GM21423 (cell line): ENCODE results near the gene FOXE1.

Experiments
- ATAC-seq: cut with Tn5 transposase; IDR thresholded peaks from one replicate; pipeline ENCODE4 v1.9.1; 2021; ENCODE audit warnings: mild to moderate bottlenecking, moderate library complexity; ENCODE audit not compliant: unreplicated experiment

The FOXE1 gene

GRCh38 chr9:97864396-97864795 is 11.4 kb downstream of the FOXE1 start:
- no peak for ATAC-seq

DNA sequence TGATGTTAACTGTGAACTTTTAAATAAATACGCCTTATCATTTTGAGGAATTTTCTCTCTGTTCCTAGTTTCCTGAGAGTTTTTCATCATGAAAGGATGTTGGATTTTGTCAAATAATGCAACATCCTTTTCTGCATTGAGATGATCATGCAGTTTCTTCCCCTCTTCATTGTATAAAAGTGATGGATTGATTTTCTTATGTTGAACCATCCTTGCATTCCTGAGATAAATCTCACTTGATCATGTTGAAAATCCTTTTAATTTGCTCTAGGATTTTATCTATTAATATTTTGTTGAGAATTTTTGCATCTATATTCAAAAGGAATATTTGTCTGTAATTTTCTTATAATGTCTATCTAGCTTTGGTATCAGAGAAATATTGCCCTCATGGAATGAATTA is 13.3 kb downstream of the FOXE1 start:
- no peak for ATAC-seq

- no peak for ATAC-seq
Measured at GRCh38 chr9:97866848-97867247, 13.8 kb downstream of the FOXE1 start.

GRCh38 chr9:97868859-97869258 is 15.8 kb downstream of the FOXE1 start:
- ATAC-seq: no peak

DNA sequence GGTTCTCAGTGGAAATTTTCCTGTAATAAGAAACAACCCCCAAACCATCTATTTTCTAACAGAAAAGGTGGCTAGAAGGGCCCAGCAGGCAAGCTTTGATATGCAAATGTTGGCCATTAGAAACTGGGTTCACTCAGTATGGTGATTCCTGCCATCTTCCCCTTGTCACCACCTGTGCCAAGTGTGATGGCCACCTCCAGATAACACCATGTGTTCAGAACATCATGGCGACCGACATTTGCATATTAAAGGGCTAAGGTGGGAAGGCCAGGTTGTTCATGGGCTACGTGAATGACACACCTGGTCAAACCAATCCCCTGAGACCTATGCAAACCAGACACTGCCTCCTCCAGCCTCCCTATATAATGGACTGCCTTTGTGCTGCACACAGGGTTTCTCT is 20.4 kb downstream of the FOXE1 start:
- no peak for ATAC-seq

DNA sequence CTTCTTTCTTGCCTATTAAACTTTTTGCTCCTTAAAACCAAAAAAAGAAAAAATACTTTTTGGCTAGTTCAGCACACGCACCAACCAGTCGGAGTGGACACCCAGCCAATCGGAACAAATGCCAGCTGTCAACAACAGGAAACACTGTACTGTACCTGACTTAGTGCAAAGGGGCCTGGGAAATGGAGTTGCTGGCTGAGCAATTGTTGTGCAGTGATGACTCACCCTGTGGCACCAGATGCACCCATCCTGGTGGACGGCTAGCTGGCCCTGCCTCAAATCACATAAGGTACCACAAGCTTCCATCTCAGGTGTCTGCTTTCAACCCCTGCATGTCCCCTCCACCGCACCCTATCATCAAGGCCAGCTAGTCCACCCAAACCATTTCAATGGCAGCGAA is 20.9 kb downstream of the FOXE1 start:
- ATAC-seq: no peak

DNA sequence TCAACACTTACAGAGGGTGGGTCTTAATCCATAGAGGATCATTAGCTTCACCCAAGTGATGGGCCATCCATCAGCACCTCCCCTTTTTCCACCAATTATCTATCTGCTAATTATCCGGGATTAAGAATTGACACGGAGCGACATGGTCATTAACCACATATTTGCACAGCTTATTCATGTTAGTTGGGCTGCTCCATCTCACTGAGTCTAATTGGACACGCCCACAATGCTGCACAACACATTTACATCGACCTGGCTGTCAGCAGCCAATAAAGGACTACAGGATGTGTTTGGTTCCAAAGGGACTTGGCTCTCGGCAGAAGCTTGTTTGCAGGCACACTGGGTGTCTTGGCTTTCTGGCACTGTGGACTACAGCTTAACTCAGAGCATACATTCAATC is 21.6 kb downstream of the FOXE1 start:
- no peak for ATAC-seq

- ATAC-seq: no peak
Measured at GRCh38 chr9:97875111-97875510, 22.1 kb downstream of the FOXE1 start.

- ATAC-seq: no peak
Measured at GRCh38 chr9:97876061-97876460, 23.0 kb downstream of the FOXE1 start.

DNA sequence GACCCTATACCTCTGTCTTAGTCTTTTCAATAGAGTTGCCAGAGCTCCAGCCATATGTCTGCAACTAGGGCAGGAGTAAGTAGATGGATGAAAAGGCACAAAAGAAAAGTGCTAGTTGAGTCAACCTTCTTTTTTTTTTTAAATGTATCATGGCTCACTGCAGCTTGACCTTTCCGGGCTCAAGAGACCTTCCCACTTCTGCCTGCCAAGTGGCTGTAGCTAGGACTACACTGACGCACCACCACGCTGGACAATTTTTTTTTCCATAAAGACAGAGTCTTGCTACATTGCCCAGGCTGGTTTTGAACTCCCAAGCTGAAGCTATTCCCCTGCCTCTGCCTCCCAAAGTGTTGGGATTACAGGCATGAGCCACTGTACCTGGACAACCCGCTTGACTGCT is 27.3 kb downstream of the FOXE1 start:
- no peak for ATAC-seq

- no peak for ATAC-seq
Measured at GRCh38 chr9:97889941-97890887, 37.2 kb downstream of the FOXE1 start.

GRCh38 chr9:97891736-97892135 is 38.7 kb downstream of the FOXE1 start:
- ATAC-seq: no peak

DNA sequence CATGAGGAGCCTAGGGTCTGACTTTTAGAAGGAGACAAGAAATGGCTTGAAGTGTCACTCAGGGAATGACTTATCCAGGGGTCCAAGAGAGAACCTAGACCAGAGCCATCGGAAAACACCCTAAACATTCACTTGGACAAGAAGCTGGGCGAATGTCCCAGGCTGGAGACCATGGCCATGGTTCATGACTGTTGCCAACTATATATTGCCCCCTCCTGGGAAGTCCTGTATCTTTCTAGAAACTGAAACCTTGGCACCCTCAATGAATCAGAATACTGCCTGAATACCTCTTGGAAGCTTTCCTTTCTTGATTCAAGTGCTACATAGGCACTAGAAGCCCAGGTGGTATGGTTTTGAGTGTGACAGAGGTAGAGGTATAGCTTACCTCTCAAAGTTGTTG is 39.4 kb downstream of the FOXE1 start:
- no peak for ATAC-seq

DNA sequence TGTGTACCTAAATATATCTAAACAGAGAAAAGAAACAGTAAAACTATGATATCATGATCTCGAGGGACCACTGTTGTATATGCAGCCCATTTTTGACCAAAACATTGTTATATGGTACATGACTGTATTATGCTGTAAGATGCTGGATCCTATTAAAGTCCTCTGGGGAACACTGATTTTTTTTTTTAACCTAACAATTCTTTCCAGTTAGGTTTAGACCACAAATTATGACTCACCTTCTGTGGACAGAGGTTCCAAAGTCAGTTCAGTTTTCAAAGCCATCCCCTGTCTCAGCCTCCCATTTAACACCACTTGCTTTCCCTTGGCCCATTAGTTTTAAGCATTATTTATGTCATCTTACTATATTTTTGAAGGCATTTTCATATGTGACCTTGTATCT is 42.2 kb downstream of the FOXE1 start:
- no peak for ATAC-seq

GRCh38 chr9:97895695-97896332 is 42.8 kb downstream of the FOXE1 start:
- no peak for ATAC-seq

- no peak for ATAC-seq
Measured at GRCh38 chr9:97900103-97900737, 47.2 kb downstream of the FOXE1 start.

DNA sequence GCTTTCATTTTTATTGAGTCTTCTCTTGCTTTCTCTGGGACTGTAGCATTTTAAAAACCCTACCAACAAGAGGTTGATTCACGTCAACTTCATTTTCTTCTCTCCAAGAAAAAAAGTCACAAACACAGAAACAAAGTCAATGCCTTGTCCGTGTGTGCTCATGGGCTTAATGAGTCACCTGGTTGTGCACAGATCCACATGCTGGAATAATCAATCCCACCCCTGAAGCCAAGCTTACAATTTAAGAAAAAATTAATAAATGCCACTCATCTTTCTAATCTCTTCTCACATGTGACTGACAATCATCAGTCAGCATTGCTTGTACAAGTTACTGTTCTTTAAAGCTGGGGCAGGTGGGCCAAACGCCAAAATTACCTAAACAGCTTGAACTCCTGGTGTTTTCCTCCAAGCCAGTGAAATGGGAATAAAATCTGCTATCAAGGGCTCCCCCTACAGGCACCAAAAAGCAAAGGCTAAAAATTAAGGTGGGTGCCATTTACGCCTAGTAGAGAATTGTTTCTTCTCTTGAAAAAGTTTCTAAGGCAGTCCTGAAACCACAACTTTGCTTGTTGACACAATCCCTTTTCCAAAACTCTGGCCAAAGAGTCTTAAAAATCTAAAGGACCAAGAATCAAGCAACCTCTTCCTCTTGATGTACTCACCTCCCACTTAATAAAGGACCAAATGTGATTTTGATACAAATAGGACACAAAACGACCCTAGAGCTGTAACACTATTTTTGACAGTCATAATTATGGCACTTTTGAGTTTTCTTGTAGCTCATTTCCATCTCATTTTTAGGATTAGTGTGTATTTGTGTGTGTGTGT is 47.9 kb downstream of the FOXE1 start:
- no peak for ATAC-seq

GRCh38 chr9:97903177-97903576 is 50.2 kb downstream of the FOXE1 start:
- no peak for ATAC-seq

DNA sequence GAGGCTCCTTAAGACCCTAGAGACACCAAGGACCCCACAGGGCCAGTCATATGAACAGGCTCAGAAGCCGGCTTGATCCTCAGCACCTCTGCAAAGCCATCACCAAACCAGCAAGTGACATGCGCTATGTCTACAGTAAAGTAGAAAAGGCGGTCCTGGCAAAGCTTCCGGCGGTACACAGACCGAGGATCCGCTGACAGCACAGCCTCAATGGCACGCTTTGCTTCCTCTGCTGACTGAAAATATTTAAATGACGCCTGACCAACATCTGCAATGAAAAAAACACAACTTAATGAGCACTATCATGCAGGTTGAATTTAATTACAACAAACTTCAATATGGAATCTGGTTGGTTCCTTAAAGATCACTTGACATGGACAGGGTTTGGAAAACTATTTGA is 51.7 kb downstream of the FOXE1 start:
- no peak for ATAC-seq

GRCh38 chr9:97905228-97905627 is 52.2 kb downstream of the FOXE1 start:
- ATAC-seq: no peak
